Stimulated activated naive CD8-positive, alpha-beta T cell treated with anti-CD3 and anti-CD28 coated beads, Interleukin-15, amount 100 ng/mL, for 72 hours (primary cell): ENCODE data around the gene RPE.

ENCODE experiments used
- ATAC-seq: fragments of 150-1000 bp; cut with Tn5 transposase; 2 replicates; pipeline ENCODE4 v1.10.0; 2021; ENCODE audit warnings: mild to moderate bottlenecking, moderate library complexity
- DNase-seq, 2 donors: peaks; one replicate each; pipeline ENCODE4 v3.0.0; 2021 to 2022
- H3K27ac Mint-ChIP-seq, 2 donors: one replicate each; pipeline ENCODE4 v1.8.0; 2022; ENCODE audit warnings: mild to moderate bottlenecking in 2 of 2, mixed read lengths in 2 of 2, moderate library complexity in 2 of 2
- H3K27me3 Mint-ChIP-seq: one replicate; pipeline ENCODE4 v1.8.0; 2022; ENCODE audit warnings: mixed read lengths
- H3K4me1 Mint-ChIP-seq: one replicate; pipeline ENCODE4 v1.8.0; 2022; ENCODE audit warnings: mild to moderate bottlenecking, mixed read lengths
- H3K4me3 Mint-ChIP-seq, 2 donors: one replicate each; pipeline ENCODE4 v1.8.0; 2022; ENCODE audit warnings: mild to moderate bottlenecking in 2 of 2, mixed read lengths in 2 of 2, moderate library complexity in 1 of 2
- H3K9me3 Mint-ChIP-seq, 2 donors: one replicate each; pipeline ENCODE4 v1.8.0; 2022; ENCODE audit warnings: mixed read lengths in 2 of 2

Gene RPE

DNA sequence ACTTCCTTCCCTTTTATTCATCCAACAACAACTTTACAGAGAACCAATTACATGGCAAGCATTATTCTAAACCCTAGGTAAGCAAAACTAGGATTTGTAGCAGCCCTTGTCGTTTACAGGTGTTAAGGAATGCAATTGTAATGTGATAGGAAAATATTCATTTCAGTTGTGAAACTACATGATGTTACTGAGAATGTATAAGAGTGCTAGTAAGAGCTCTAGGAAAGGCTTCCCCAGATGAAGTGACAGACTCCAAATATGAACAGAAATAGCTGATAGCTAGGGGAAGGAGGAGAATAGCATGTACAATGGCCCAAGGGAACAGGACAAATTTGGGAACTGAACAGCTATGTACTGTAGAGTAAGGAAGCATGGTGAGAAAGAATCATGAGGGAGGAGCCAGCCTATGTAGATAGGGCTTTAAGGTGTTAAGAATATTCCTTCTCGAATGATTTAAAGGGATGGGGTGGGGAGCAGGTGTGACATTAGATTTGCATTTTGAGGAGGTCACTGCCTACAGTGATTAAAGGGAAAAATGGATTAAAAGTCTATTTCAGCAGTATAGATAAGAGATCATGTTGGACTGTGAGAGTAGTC lies 31.7 kb downstream of the RPE start:
- peak; percentile 33 for ATAC-seq
- Mint-ChIP-seq H3K4me1 (peaks cover 7% of the 10 kb centered on the region), H3K27ac (no peak overlapping the region)

DNA sequence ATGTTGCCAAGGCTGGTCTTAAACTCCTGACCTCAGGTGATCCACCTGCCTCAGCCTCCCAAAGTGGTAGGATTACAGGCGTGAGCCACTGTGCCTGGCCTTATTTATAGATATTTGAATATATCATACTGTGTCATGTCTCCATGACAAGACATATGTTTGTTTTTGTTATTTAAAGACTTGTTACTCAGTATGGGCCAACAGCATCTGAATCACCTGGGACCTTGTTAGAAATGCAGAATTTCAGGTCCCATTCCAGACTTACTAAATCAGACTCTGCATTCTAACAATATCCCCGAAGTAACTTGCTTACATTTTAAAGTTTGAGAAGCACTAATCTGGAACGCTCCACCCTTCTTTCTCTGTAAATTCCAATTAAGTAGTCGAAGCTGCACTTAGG lies 33.2 kb downstream of the RPE start:
- no peaks in the 10 kb centered on the region for H3K27me3 Mint-ChIP-seq
- no peak for ATAC-seq
- peaks cover 7% of the 10 kb centered on the region for H3K4me1 Mint-ChIP-seq
- no peak overlapping the region for H3K4me3 Mint-ChIP-seq
- no peak overlapping the region for H3K27ac Mint-ChIP-seq
- peaks cover 0 to 7% of the 10 kb centered on the region in 2 donors for H3K9me3 Mint-ChIP-seq
- no peak for DNase-seq

More for the DNA sequence above, 31.7 kb downstream of the RPE start:
- Mint-ChIP-seq H3K27me3 (no peaks in the 10 kb centered on the region), H3K9me3 (peaks cover 0 to 7% of the 10 kb centered on the region in 2 donors), H3K4me3 (no peak overlapping the region)
- no peak for DNase-seq

DNA sequence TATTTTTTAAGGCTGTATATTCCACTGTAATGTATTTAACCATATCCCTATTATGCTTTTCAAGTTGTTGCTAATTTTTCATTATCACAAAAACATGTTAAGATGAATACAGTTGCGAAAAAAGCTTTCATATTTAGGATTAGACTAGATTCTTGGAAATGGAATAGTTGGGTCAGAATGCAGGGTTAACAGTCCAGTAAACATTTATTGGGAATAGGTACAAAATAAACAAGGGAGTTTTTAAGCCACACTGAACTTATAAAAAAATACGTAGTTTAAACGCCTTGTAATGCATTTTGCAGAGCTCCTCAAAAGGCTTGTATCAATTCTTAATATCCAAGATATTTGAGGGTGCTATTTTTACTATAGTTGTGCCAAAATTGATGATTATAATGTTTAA lies 35.6 kb downstream of the RPE start:
- no peak for ATAC-seq
- Mint-ChIP-seq H3K4me3 (no peak overlapping the region), H3K4me1 (peaks cover 7% of the 10 kb centered on the region), H3K27me3 (no peaks in the 10 kb centered on the region), H3K27ac (no peak overlapping the region), H3K9me3 (peaks cover 0 to 1% of the 10 kb centered on the region in 2 donors)
- DNase-seq, result no peak

DNA sequence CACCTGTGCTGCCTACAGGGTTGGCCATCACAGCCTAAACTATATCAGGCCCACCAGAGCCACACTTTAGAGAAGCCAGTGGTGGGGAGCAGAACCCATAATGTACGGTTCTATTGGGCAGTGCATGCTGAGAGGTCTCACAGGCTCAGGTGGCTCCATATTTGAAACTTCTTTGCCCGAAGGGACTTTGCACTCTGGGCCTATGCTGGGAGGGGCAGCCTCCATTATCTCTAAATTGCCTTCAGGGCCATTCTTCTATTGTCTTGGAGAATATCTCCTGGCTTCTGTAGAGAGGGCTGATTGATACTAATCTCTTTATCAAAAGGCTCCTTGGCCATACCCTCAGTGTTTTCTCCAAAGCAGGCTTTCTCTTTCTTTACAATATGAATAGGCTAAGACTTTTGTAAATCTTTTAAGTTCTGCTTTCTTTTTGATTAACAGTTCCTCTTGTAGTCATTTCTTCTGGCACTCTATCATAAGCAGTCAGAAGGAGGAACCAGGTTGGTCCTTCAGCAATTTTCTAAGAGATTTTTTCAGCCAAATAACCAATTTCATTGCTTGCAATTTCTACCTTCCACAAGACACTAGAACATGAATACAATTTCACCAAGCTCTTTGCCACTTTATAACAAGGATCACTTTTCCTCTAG lies 44.5 kb downstream of the RPE start:
- ATAC-seq (no peak), DNase-seq (no peak)
- Mint-ChIP-seq H3K9me3 (peaks cover 0 to 7% of the 10 kb centered on the region in 2 donors), H3K4me3 (no peak overlapping the region), H3K4me1 (no peaks in the 10 kb centered on the region), H3K27ac (no peak overlapping the region), H3K27me3 (no peaks in the 10 kb centered on the region)

DNA sequence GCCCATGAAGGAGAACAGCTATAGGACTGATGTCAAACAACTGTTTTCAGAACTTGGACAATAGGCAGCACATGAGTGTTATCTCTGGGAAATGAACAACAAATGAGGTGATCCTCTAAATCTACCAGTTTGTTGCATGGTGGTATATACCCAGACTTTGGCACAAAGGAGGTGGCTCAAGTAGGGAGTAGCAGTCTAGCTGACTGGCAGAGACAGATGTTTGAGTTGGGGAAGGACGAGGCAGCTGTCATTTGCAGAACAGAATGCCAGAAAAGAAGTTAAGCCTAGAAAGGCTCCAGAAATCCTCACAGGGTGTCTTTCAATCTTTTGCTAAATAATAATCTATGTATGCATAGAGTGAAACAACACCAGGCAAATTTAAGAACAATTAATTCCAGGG lies 47.4 kb downstream of the RPE start:
- no peaks in the 10 kb centered on the region for H3K4me1 Mint-ChIP-seq
- H3K9me3 Mint-ChIP-seq, result peaks cover 7% of the 10 kb centered on the region in 2 donors
- H3K4me3 Mint-ChIP-seq, result no peak overlapping the region
- DNase-seq, result no peak
- no peak overlapping the region for H3K27ac Mint-ChIP-seq
- H3K27me3 Mint-ChIP-seq, result no peaks in the 10 kb centered on the region
- no peak for ATAC-seq

DNA sequence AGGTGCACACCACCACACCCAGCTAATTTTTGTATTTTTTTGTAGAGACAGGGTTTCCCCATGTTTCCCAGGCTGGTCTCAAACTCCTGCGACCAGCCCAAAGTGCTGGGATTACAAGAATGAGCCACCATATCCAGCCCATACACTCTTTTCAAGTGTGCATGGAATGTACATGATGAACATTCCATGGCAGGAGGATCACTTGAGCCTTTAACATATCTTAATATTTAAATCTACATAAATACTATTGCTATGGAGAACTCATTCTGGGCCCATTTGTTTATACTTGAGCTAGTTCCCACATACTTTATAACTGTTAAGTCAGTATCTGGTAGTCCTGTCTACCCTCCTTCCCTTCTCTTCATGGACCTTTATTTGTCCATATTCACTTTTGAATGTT lies 48.4 kb downstream of the RPE start:
- Mint-ChIP-seq H3K9me3 (peaks cover 14 to 18% of the 10 kb centered on the region in 2 donors), H3K27me3 (no peaks in the 10 kb centered on the region)

DNA sequence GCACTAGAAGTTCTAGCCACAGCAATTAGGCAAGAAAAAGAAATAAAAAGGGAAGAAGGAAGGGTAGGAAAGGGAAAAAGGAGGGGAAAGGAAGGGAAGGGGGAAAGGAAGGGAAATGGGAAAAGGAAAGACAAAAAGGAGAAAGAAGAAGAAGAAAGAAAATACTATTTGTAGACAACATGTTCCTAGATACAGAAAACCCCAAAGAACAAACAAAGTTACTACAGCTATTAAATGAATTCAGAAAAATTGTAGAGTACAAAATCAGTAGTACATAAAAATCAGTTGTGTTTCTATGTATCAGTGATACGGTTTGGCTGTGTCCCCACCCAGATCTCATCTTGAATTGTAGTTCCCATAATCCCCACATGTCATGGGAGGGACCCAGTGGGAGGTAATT lies 52.3 kb downstream of the RPE start:
- Mint-ChIP-seq H3K4me3 (no peak overlapping the region), H3K27me3 (no peaks in the 10 kb centered on the region), H3K4me1 (no peaks in the 10 kb centered on the region), H3K27ac (no peak overlapping the region), H3K9me3 (peaks cover 15 to 29% of the 10 kb centered on the region in 2 donors)
- ATAC-seq (no peak), DNase-seq (no peak)

More for the DNA sequence above, 48.4 kb downstream of the RPE start:
- ATAC-seq, result no peak
- DNase-seq, result no peak
- no peak overlapping the region for H3K27ac Mint-ChIP-seq
- H3K4me1 Mint-ChIP-seq, result no peaks in the 10 kb centered on the region
- H3K4me3 Mint-ChIP-seq, result no peak overlapping the region

DNA sequence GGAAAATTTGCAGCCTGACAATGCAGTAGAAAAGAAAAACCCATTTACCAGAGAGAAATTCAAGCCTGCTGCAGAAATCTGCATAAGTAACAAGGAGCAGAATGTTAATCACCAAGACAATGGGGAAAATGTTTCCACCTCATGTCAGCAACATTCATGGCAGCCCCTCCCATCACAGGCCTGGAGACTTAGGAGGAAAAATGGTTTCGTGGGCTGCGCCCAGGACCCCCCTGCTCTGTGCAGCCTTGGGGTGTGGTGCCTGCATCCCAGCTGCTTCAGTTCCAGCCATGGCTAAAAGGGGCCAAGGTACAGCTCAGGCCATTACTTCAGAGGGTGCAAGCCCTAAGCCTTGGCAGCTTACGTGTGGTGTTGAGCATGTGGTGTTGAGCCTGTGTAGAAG lies 53.4 kb downstream of the RPE start:
- ATAC-seq, result no peak
- DNase-seq, result no peak
- H3K4me1 Mint-ChIP-seq, result no peaks in the 10 kb centered on the region
- H3K4me3 Mint-ChIP-seq, result no peak overlapping the region
- H3K9me3 Mint-ChIP-seq, result peaks cover 15 to 29% of the 10 kb centered on the region in 2 donors
- no peaks in the 10 kb centered on the region for H3K27me3 Mint-ChIP-seq
- no peak overlapping the region for H3K27ac Mint-ChIP-seq

DNA sequence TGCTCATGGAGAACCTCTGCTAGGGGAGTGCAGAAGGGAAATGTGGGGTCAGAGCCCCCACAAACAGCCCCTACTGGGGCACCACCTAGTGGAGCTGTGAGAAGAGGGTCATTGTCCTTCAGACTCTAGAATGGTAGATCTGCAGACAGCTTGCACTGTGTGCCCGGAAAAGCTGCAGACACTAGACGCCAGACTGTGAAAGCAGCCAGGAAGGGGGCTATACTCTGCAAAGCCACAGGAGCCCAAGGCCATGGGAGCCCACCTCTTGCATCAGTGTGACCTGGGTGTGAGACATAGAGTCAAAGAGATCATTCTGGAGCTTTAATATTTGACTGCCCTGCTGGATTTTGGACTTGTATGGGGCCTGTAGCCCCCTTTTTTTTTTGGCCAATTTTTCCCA lies 60.9 kb downstream of the RPE start:
- DNase-seq (no peak), ATAC-seq (no peak)
- Mint-ChIP-seq H3K4me1 (no peaks in the 10 kb centered on the region), H3K27me3 (no peaks in the 10 kb centered on the region), H3K9me3 (no peaks in the 10 kb centered on the region), H3K4me3 (no peak overlapping the region), H3K27ac (no peak overlapping the region)
